Activated naive CD4-positive, alpha-beta T cell treated with anti-CD3 and anti-CD28 coated beads for 36 hours (primary cell): ENCODE results near the gene CAPN11. TPM values are rescaled to one million over a fixed set of nuclear protein-coding genes. Genes with fewer than 3 reads are reported as not detected.

Source experiments
- CTCF ChIA-PET: fragments of 350-600 bp; sonication (Branson Sonifier 250); formaldehyde crosslinking; loops from one replicate; lab custom pipeline; 2021; ENCODE audit warnings: antibody characterized with exemption; lab: Charles Lee
- DNase-seq: peaks from one replicate; pipeline ENCODE4 v3.0.0-alpha.2; 2020
- H3K27ac Mint-ChIP-seq: one replicate; pipeline ENCODE4 v1.8.0; 2021; ENCODE audit warnings: mild to moderate bottlenecking, mixed read lengths
- H3K27me3 Mint-ChIP-seq: one replicate; pipeline ENCODE4 v1.8.0; 2021; ENCODE audit warnings: low read depth, mixed read lengths
- H3K36me3 Mint-ChIP-seq: one replicate; pipeline ENCODE4 v1.8.0; 2021; ENCODE audit warnings: low read depth, mixed read lengths
- H3K4me1 Mint-ChIP-seq: one replicate; pipeline ENCODE4 v1.8.0; 2021; ENCODE audit warnings: low read depth, mixed read lengths
- H3K4me3 Mint-ChIP-seq: one replicate; pipeline ENCODE4 v1.8.0; 2021; ENCODE audit warnings: mild to moderate bottlenecking, moderate library complexity, mixed read lengths
- H3K9me3 Mint-ChIP-seq: one replicate; pipeline ENCODE4 v1.8.0; 2021; ENCODE audit warnings: mixed read lengths
- intact Hi-C: fragments of 100-400 bp; cut with micrococcal nuclease; formaldehyde crosslinking; loops from one replicate; pipeline ENCODE4 v1.15.1; 2023
- total RNA-seq, 2 experiments: library from RNA; stranded (reverse); gene quantifications; one replicate each; pipeline ENCODE4 v1.2.3, GENCODE V29; 2021

CAPN11 gene
- total RNA-seq, 2 experiments from 2014 or later: not detected

GRCh38 chr6:44202972-44203750 is 44.5 kb downstream of the CAPN11 start:
- Mint-ChIP-seq H3K9me3 (no peaks in the 10 kb centered on the region), H3K27me3 (no peaks in the 10 kb centered on the region), H3K4me1 (no peaks in the 10 kb centered on the region), H3K36me3 (no peaks in the 10 kb centered on the region), H3K27ac (no peak overlapping the region), H3K4me3 (no peak overlapping the region)
- no peak for DNase-seq
- intact Hi-C loops: no loop called here
- CTCF ChIA-PET: interaction anchor here (2.3 kb wide), 1 partner anchor 10 kb away, joined by 6 read pairs; no protein-coding TSS in a partner anchor

GRCh38 chr6:44203955-44204354 is 45.3 kb downstream of the CAPN11 start:
- no peak overlapping the region for H3K27ac Mint-ChIP-seq
- H3K36me3 Mint-ChIP-seq: no peaks in the 10 kb centered on the region
- no peak overlapping the region for H3K4me3 Mint-ChIP-seq
- no peaks in the 10 kb centered on the region for H3K9me3 Mint-ChIP-seq
- H3K4me1 Mint-ChIP-seq: no peaks in the 10 kb centered on the region
- intact Hi-C loops: no loop called here
- DNase-seq: no peak
- CTCF ChIA-PET: interaction anchor here (2.3 kb wide), 1 partner anchor 11 kb away, joined by 6 read pairs; no protein-coding TSS in a partner anchor
- no peaks in the 10 kb centered on the region for H3K27me3 Mint-ChIP-seq

GRCh38 chr6:44207966-44208365 is 49.3 kb downstream of the CAPN11 start:
- Mint-ChIP-seq H3K9me3 (no peaks in the 10 kb centered on the region), H3K36me3 (no peaks in the 10 kb centered on the region), H3K27me3 (no peaks in the 10 kb centered on the region), H3K4me3 (no peak overlapping the region), H3K4me1 (no peaks in the 10 kb centered on the region), H3K27ac (no peak overlapping the region)
- no peak for DNase-seq
- CTCF ChIA-PET: interaction anchor here (0.6 to 2.1 kb wide), 2 partner anchors 35 to 164 kb away, joined by 3 to 5 read pairs; no protein-coding TSS in a partner anchor
- intact Hi-C loops: no loop called here

GRCh38 chr6:44211284-44211683 is 52.7 kb downstream of the CAPN11 start:
- intact Hi-C loops: no loop called here
- Mint-ChIP-seq H3K4me1 (no peaks in the 10 kb centered on the region), H3K27me3 (no peaks in the 10 kb centered on the region), H3K4me3 (no peak overlapping the region), H3K36me3 (no peaks in the 10 kb centered on the region), H3K27ac (no peak overlapping the region), H3K9me3 (no peaks in the 10 kb centered on the region)
- DNase-seq: no peak
- CTCF ChIA-PET: no interaction called here

GRCh38 chr6:44214307-44214706 is 55.7 kb downstream of the CAPN11 start:
- no peaks in the 10 kb centered on the region for H3K9me3 Mint-ChIP-seq
- DNase-seq: no peak
- H3K27me3 Mint-ChIP-seq: peaks cover 2% of the 10 kb centered on the region
- H3K36me3 Mint-ChIP-seq: no peaks in the 10 kb centered on the region
- CTCF ChIA-PET: no interaction called here
- H3K27ac Mint-ChIP-seq: no peak overlapping the region
- peaks cover 6% of the 10 kb centered on the region for H3K4me1 Mint-ChIP-seq
- no peak overlapping the region for H3K4me3 Mint-ChIP-seq
- intact Hi-C loops: no loop called here

GRCh38 chr6:44216677-44217331 is 58.2 kb downstream of the CAPN11 start, which contains the start of gene MYMX:
Gene MYMX, plus strand, starts transcription at chr6:44216926. Its CDS starts 546 bp downstream, at chr6:44217472.
- H3K4me3 Mint-ChIP-seq: no peak within 1 kb of the TSS
- H3K27me3 Mint-ChIP-seq: peaks cover 2% of the 10 kb centered on the region
- H3K4me1 Mint-ChIP-seq: peaks cover 18% of the 10 kb centered on the region
- H3K36me3 Mint-ChIP-seq: no peaks in the 10 kb centered on the region
- no peaks in the 10 kb centered on the region for H3K9me3 Mint-ChIP-seq
- no peak within 1 kb of the TSS for H3K27ac Mint-ChIP-seq
- DNase-seq: no peak
- intact Hi-C loops: no loop called here
- CTCF ChIA-PET: interaction anchor here (0.7 to 0.9 kb wide), 2 partner anchors 53 to 443 kb away, joined by 3 to 5 read pairs; no protein-coding TSS in a partner anchor

GRCh38 chr6:44217332-44218143 is 58.9 kb downstream of the CAPN11 start:
- CTCF ChIA-PET: interaction anchor here (1.0 kb wide), 1 partner anchor 19 kb away, joined by 6 read pairs; no protein-coding TSS in a partner anchor

GRCh38 chr6:44219053-44219814 is 60.6 kb downstream of the CAPN11 start:
- H3K4me1 Mint-ChIP-seq: peaks cover 30% of the 10 kb centered on the region
- CTCF ChIA-PET: interaction anchor here (1.3 kb wide), 1 partner anchor 16 kb away, joined by 3 read pairs; no protein-coding TSS in a partner anchor
- intact Hi-C loops: no loop called here
- no peaks in the 10 kb centered on the region for H3K9me3 Mint-ChIP-seq
- no peak overlapping the region for H3K27ac Mint-ChIP-seq
- peak; percentile 31 for DNase-seq
- peaks cover 2% of the 10 kb centered on the region for H3K27me3 Mint-ChIP-seq
- no peaks in the 10 kb centered on the region for H3K36me3 Mint-ChIP-seq
- peak overlapping the region; percentile 55 for H3K4me3 Mint-ChIP-seq

More at GRCh38 chr6:44217332-44218143, 58.9 kb downstream of the CAPN11 start:
- Mint-ChIP-seq H3K9me3 (no peaks in the 10 kb centered on the region), H3K27ac (no peak overlapping the region), H3K4me1 (peaks cover 23% of the 10 kb centered on the region), H3K36me3 (no peaks in the 10 kb centered on the region), H3K27me3 (peaks cover 2% of the 10 kb centered on the region), H3K4me3 (no peak overlapping the region)
- intact Hi-C loops: no loop called here
- no peak for DNase-seq

GRCh38 chr6:44219815-44220784 is 61.5 kb downstream of the CAPN11 start:
- no peak overlapping the region for H3K4me3 Mint-ChIP-seq
- H3K27ac Mint-ChIP-seq: no peak overlapping the region
- peaks cover 2% of the 10 kb centered on the region for H3K36me3 Mint-ChIP-seq
- CTCF ChIA-PET: interaction anchor here (0.6 to 1.3 kb wide), 4 partner anchors 15 to 118 kb away, joined by 3 to 6 read pairs (median 4); no protein-coding TSS in a partner anchor
- peaks cover 2% of the 10 kb centered on the region for H3K27me3 Mint-ChIP-seq
- intact Hi-C loops: loop anchor here (2.0 to 5.0 kb wide), 3 partner anchors 37 to 92 kb away; partner anchors contain the start of genes AARS2 and SLC35B2
- H3K4me1 Mint-ChIP-seq: peaks cover 39% of the 10 kb centered on the region
- no peak for DNase-seq
- no peaks in the 10 kb centered on the region for H3K9me3 Mint-ChIP-seq

GRCh38 chr6:44220913-44221290 is 62.3 kb downstream of the CAPN11 start:
- CTCF ChIA-PET: interaction anchor here (0.6 to 5.9 kb wide), 7 partner anchors 9 to 118 kb away, joined by 3 to 77 read pairs (median 5); partner anchors contain the start of genes MRPL14 and TMEM63B
- peaks cover 45% of the 10 kb centered on the region for H3K4me1 Mint-ChIP-seq
- peak overlapping the region; percentile 21 for H3K27ac Mint-ChIP-seq
- H3K4me3 Mint-ChIP-seq: no peak overlapping the region
- H3K36me3 Mint-ChIP-seq: peaks cover 3% of the 10 kb centered on the region
- H3K27me3 Mint-ChIP-seq: peaks cover 2% of the 10 kb centered on the region
- intact Hi-C loops: loop anchor here (1.0 to 5.0 kb wide), 6 partner anchors 16 to 117 kb away; partner anchors contain the start of genes AARS2, NFKBIE and SLC35B2
- no peak for DNase-seq
- H3K9me3 Mint-ChIP-seq: no peaks in the 10 kb centered on the region
